GM21619 (cell line): Measurements from ENCODE around the gene ETS1.

ENCODE experiments used
- ATAC-seq: cut with Tn5 transposase; IDR thresholded peaks from one replicate; pipeline ENCODE4 v1.9.1; 2021; ENCODE audit not compliant: unreplicated experiment

ETS1 gene

DNA sequence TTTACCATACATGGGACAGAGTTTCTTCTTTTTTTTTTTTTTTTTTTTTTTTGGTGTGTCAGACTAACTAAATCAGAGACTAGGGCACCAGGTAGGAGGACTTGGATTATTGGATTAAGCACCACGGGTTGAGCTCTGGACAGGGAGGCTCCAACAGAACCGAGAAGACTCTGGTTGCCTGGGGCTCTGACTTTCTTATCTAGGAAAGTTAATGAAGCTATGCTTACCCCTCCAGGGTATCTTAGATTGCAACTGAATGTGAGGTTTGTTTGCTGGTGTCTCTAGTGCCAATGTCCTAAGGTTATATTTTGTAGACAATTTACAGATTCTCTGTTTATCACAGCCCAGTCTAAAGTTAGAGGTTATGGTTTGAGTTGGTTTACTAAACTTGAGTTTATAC lies 18.1 kb downstream of the ETS1 start:
- ATAC-seq: no peak

DNA sequence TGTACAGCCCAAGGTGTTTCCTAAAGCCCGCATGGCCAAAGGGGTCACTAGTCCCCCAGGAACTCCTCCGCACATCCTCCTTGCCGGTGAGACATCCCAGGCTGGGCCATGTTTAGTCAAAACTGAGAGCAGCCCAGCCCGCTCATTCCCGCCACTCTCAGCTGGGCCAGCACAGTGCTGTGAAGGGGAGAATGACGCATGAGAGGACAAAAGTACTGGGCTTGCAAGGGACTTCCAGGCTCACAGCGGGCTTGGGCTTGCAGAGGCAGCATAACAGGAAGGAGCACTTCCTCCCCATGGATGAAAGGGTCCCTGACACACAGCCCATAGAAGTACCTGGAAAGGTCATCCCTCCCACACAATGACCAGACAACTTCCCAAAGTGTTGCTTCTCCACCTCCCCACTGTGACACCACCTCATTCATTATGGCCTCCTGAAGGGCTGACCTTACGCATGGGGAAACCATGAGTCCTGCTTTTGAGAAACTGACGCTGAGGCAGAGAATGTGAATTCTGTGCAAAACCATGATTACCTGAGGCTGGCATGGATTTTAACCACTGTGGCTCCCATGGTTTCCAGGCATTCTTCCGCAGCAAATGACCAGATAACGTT lies 19.1 kb downstream of the ETS1 start:
- no peak for ATAC-seq

DNA sequence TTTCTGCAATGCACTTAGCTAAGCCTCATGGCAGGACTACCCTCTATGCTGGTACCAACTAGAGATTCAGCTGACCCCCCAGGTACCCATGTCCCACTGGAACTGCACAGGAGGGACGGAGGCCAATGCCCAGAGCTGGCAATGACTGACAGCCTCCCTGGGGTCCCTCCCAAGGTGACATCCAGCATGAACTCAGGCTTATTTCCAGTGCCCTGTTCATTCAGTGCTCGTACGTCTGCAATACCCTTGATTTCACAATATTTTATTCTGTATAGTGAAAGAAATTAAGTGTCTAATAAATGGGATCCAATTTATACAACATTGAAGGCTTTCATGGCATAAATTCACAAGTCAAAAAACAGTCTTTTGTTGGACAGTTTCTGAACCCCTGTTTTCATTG lies 20.2 kb downstream of the ETS1 start:
- no peak for ATAC-seq

DNA sequence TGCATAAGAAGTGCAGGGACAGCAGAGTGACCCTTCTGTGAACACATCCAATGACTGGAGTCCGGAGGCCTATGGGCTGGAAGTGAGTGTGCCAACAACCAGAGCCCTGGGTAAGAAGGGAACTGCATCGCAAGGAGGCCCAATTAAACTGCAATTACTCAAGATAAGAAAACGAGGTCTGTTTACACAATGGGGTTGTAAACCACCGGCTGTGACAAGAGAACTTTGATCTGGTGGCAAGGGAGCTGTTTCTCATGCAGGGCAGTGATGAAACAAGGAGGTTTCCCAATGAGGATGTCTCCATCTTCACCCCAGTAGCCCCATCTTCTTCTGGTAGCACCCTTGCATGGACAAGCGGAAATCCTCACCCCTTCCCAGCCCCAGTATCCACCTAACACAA lies 21.5 kb downstream of the ETS1 start:
- ATAC-seq: no peak

DNA sequence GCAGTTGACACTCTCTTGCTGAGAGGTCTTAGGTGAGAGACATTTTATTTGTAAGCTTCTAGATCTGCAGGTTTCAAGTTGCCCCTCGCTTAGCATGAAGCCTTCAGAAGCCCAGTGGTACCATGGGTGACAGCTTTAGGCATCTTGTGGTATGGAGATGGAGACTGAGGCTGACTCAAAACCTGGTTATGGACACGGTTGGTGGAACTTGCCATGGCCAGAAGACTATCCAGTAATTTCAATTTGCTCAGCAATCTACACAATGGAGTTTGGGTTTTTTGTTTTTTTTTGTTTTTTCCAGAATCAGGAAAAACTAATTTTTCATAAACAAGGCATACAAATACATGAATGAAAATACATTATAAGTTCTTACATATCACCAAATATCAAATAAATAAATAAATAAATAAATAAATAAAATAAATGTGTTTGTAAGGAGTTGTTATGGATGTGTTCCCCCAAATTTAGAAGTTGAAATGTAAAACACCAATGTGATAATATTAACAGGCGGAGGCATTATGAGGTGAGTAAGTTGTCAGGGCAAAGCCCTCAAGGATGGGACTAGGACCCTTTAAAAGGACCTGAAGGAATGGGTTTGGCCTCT lies 22.6 kb downstream of the ETS1 start:
- ATAC-seq: no peak

DNA sequence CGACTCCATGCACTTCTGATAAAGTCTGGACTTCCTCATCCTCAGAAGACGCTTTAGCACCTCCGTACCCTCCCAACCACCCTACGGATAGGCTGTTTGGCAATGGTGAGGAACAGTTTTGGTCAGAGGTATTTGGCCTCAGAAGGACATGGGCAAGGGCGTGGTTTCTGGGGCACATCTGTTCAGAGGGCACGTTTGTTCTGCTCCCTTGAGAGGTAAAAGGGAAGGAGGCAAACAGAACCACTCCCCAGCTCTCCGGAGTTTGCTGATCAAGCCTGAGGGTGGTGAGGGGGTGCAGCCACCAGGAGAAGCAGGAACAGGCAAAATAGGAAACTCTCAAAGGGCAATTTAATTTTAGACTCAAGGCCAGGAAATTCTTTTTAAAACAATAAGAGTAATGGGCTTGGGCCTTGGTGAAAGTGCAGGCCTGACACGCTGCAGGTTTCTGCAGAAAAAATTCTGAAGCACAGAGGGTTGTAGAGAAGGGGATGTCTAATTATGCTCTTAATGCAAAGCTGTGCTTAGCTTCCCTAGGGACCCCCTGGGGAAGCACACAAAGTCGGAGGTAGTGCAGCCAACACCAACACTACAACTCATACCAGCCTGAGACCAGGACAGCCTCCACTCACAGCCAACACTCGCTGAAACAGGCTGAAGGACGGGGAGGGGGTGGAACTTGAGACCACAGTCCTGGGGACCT lies 23.3 kb downstream of the ETS1 start:
- no peak for ATAC-seq

DNA sequence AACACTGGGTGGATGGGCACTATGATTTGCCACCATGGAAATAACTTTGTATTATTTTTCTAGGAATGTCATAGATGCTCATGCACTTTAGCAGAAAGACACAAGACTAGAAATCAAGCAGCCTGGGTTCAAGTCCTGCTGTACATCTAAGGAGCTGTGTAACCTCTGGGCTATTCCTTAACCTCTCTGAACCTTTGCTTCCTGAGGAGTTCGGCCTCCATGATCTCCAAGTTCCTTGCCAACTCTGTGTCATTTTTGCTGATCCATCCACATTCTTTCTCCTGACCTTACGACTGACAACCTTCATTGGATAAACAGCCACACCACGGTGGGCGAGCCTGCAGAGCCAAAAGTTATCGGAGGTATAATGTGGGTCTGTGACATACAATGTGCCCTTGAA lies 24.1 kb downstream of the ETS1 start:
- no peak for ATAC-seq

DNA sequence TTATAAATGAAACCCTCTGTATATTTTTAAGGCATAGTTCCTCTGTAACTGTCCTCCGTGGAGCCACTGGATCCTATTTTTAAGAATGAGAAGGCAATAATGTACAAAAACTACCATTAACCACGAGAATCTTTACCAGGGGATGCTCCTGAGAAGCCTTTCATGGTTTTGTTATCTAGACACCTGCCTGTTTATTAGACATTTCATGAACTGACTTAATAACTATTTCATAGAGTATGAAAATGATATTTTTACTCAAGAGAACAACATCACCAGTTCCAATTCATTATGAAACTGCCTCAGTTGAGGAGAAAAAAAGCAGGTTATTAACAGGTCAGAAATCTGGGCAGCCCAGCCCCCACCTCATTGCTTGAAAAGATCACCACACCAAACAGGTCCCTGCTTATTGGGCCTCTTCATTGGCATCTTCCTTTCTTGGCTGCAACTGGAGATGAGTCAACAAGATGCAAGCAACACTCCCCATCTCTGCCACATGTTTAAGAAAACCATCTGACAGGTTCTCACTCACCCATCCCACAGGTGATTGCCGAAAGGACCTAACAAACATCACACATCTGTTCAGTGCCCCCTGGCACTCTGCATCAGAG lies 27.8 kb downstream of the ETS1 start:
- ATAC-seq: peak; percentile 53

DNA sequence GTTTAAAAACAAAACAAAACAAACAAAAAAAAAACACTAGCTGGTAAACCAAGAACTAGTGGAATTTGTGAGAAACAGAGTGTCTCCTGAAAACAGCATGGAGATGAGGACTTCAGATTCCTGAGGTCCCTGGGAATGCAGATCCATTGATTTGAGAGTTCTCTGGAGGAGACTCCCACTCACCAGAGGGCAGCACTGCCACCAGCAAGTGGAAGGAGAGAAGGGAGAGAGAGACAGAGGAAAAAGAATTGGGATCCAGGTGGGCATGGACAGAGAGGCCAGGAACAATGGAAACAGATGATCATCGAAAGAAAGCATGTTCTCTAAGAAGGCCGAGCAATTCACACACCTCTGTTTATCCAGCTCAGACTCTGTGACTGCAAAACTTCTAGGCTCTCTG lies 31.8 kb downstream of the ETS1 start:
- ATAC-seq: no peak

DNA sequence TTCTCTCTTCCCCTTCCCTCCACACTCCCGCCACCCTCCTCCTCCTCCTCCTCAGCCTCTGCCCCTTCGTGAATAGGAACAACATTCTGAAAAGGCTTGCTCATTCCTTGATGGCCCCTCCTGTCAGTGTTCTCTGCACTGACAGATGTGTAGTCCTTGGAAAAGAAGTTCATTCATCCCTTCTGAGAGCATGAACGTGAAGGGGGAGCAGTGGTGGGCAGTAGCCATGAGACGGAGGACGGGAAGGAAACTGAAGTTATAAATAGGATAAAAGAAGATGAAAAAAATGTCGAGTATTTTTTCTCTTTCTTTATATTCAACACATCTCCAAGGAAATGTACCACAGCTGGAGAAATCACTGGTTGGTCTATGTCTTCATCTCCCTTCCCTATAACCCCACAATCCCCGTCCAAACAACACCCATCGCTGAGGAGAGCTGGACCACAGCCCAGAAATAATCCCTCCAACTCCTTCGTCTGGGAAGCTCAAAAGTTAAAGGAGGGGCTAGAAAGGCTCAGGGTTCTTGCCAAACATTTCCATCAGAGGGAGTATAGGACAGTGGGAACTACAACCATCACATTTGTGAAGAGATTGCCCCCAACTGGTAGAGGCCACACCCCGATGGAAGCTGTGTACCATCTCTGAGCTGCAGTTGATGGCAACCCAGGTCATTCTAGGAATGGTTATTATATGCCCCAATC lies 33.5 kb downstream of the ETS1 start:
- no peak for ATAC-seq

DNA sequence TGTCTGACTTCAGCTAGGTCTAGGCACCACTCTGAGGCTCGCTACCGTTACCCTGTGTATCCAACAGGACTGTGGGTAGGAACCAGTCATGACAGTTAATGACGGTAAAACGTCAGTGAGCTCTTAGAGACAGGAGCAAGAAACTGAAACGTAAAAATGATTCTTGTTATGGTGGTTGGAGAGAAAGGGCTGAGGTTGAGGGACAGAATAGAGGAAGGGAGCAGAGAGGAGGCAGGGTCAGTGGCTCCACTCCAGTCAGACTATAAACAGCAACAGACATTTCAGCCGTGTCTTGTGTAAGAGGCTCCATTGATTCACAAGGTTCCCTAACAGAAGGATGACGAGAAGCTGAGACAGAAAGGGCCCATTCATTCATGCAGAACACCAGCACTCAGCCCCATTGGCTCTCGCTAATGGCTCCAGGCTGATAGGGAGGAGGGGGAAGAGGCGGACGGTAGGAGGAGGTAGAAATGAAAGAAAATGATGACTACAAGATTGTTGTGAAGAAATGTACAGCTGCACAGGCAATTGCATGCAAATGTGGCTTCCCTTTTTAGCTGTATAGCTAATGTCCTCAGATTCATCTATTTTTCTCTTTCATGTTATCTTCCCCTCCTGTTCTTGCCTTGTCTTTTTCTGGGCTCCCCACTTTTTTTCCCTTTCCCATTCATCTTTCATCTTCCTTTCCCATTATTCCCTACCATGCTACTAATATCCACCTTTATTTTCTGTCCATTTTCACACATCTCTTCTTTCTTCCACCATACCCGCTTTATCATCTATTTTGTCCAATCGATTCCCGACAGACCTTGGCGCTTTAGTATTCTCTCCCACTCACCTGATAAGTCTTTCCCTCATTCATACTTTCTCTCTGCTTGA lies 34.3 kb downstream of the ETS1 start:
- peak; percentile 58 for ATAC-seq

DNA sequence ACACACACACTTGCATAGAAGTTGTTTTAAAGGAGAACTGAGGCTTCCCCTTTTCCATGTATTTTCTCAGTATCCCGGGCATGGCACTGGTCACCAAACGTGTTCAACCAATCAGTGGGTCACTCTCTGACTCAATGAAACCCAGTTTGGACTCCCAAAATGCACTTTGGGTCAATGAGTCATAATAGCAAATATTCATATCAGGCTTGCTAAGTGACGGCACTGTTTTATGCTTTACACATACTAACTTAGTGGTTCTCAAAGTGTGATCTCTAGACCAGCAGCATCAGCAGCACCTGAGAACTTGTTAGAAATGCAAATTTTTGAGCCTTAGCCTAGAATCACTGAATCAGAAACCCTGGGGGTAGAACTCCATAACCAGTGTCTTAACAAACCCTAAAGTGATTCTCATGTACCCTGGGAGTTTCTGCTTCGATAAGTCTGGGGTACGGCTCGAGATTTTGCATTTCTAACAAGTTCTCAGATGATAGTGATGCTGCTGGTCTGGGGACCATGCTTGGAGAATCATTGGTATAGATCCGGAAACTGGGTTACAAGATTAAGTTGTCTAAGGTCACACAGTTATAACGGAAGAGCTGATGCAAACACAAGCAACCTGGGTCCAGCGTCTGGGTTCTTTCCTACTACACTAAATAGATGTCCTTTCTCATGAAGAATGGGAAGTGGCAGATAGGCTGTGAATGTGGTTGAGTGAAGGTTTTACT lies 35.6 kb downstream of the ETS1 start:
- ATAC-seq: peak; percentile 60

DNA sequence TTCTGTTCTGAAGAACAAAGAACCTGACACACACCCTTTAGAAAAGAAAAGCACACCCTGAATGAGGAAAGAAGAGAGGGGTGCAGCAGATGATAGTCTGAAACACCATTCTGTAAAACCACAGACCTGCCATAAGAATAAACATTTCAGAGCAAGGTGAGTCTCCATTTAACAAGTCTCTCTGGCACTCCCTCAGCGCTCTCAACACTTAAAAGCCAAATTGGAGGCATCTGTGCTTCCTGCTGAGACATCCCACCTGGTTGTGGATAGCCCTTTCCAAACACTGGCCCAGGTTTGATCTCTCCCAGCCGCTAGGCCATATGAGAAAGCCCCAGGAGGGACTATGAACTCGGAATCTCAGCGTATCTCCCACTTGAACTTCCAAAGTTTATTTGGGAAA lies 36.3 kb downstream of the ETS1 start:
- ATAC-seq: no peak

DNA sequence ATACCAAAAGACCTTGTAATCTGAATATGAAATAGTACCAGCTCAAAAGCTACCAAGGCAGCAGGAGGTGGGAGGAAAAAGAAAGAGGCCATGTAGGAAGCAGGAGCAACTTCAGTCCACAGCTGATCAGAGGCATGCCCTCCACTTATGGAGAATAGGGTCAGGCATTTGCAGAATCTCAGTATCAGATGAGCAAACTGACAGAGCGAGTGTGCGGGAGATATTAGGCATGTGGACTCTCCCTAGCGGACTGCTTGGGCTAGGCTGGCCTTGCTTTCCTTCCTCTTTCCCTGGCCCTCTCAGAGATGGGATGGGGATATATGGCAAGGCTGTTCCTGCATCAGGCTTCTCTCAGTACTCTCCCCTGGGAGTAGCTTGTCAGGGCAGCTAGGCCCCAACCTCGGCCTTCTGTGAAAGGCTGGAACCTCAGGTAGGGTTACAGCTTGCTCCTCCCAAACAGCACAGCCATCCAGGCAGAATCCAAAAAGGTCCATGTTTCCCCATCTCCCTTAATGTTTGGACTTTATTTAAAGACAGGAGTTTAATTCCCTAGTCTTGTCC lies 37.0 kb downstream of the ETS1 start:
- no peak for ATAC-seq

DNA sequence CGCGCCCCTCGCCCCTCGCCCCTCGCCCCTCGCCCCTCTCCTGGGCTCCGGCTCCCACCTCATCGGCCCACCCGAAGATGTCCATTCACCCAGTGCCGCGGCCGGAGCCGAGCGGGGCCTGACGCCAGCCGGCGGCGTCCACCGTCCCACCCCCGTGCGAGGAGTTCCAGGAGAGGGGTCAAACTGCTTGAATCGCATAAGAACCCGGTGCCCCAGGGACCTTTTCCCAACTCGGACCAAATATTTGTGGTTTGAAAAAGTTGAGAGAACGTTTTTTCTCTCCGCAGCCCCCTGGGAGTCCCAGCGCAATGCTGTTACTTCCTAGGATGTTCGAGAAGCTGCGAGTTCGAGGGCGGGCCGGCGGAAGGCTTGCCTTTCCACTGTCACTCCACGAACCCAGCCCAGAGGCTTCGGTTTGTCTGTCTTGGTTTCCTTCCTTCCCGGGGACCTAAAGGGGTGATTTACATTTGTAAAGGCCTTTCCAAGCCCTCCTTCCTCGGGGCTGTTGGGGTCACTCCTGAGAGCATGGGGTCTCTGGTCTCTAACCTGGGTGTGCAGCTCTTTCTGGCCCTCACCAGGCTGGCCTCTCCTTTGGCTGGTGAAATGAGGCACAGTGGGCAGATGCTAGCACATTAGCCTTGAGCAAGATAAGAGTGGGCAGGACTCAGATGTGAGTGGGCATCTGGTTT lies 38.0 kb downstream of the ETS1 start:
- ATAC-seq: no peak

DNA sequence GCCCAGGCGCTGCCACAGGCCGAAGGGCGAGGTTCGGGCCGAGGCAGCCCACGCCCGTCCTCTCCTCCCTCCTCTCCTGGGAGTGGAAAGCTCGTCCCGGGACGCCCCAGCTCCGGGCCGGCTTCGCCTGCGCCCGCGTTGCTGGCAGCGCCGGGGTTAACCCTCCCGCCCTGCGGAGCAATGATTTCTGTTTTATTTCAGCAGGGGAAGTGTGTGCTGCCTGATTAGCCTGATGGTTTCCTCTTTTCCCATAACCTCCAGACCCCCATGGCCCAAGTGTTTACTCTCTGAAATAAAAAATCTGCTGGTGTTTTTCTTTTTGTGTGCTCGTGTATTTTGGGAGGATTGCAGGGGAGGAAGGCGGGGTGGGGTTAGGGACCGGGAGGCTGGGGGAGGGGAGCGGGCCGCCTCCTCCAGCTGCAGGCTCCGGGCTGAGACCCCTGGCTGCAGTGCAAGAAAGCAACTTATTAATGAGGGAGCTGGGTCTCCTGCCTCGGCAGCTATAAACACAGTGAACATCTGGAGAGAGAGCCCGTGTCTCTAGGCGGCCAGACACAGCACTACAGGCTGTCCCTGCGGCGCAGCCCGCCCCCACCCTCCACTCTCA lies 38.6 kb downstream of the ETS1 start:
- ATAC-seq: no peak

DNA sequence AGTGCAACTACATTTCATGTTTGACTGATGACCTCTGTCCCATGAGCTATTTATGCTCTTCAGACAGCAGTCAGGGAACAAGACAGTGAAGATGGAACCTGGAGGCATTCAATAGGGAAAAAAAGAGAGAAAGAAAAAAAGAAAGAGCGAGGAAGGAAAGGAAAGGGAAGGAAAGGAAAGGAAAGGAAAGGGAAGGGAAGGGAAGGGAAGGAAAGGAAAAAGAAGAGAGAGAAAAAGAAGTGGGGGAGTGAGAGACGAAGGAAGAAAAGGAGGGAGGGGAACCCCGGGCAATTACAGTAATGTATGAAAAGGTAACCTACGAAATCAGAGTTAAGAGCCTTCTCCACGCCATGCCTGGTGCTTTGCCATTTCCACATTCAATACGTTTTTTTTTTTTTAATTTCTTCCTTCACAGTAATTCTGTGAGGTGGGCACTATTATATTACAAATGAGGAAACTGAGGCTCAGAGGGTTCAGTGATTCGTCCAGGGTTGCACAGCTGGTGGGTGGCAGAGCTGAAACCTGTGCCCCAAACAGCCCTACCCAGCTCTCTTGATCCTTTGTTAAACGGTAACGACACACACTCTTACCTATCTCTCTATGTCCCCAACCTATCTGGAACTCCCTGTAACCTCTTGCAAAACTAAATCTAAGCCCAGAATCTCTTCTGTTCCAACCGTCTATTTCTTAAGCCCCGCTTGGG lies 39.3 kb downstream of the ETS1 start:
- no peak for ATAC-seq

DNA sequence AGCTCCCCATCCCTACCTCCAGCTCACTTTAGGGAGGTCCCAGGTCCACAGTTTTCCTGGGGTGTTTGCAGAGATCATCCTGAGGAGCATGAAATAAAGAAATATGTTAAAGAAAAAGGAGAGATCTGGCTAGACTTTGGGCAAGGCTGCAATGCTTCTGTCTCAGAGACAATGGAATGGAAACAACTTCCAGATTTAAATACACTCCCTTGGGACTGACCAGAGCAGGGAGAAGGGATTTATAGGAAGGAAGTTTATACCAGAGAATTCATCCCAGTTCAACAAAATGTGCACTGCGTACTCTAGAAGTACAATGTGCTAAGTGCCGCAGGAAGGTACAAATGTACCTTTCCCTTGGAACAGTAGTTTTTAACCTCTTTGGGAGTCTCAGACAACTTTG lies 40.4 kb downstream of the ETS1 start:
- no peak for ATAC-seq
